SJCRH30 (cell line): Measurements from ENCODE around the gene RC3H2. TPM values are rescaled to one million over a fixed set of nuclear protein-coding genes. Genes with fewer than 3 reads are reported as not detected.
"Not testable (repeated sequence)": the region's sequence is repeated elsewhere in the genome, so short reads cannot be mapped to it uniquely, and the experiment has no call there.

Experiments used
- DNase-seq, 2 experiments: peaks; one replicate each; pipeline ENCODE4 v3.0.0-alpha.2; 2015 to 2020
- H3K27ac ChIP-seq: fragments of 250-450 bp; sonication (Bioruptor Pico); 2 replicates; pipeline ENCODE4 v1.5.1; 2020; ENCODE audit warnings: mild to moderate bottlenecking, moderate library complexity
- H3K27me3 ChIP-seq: fragments of 250-450 bp; sonication (Bioruptor Pico); 2 replicates; pipeline ENCODE4 v1.5.1; 2020; ENCODE audit warnings: mild to moderate bottlenecking, moderate library complexity
- H3K36me3 ChIP-seq: fragments of 250-450 bp; sonication (Bioruptor Pico); 2 replicates; pipeline ENCODE4 v1.5.1; 2020; ENCODE audit warnings: mild to moderate bottlenecking, moderate library complexity
- H3K4me1 ChIP-seq: fragments of 250-450 bp; sonication (Bioruptor Pico); 2 replicates; pipeline ENCODE4 v1.5.1; 2020; ENCODE audit warnings: mild to moderate bottlenecking, moderate library complexity
- H3K4me3 ChIP-seq: fragments of 250-450 bp; sonication (Bioruptor Pico); 2 replicates; pipeline ENCODE4 v1.5.1; 2020; ENCODE audit warnings: mild to moderate bottlenecking, moderate library complexity
- H3K9me3 ChIP-seq: fragments of 250-450 bp; sonication (Bioruptor Pico); replicated peaks from 2 replicates; pipeline ENCODE4 v1.5.1; 2020; ENCODE audit warnings: mild to moderate bottlenecking, moderate library complexity
- total RNA-seq: library from RNA; depleted of rRNA; stranded (reverse); fragments of >200 nt; shearing (Covaris generic); gene quantifications from 2 replicates; pipeline ENCODE4 v1.2.3, GENCODE V29; 2014; rRNA removed

Gene RC3H2
- total RNA-seq, 1 experiment from 2014 or later: 91.0 TPM

- H3K27ac ChIP-seq: no peak overlapping the region
- no peaks in the 10 kb centered on the region for H3K4me1 ChIP-seq
- H3K36me3 ChIP-seq: peaks cover 9% of the 10 kb centered on the region
- H3K4me3 ChIP-seq: no peak overlapping the region
- H3K27me3 ChIP-seq: no peaks in the 10 kb centered on the region
- DNase-seq: no peak
- no peaks in the 10 kb centered on the region for H3K9me3 ChIP-seq
These were observed 92.4 kb downstream of the RC3H2 start for GRCh38 chr9:122812736-122813135.

GRCh38 chr9:122810306-122810946 is 94.7 kb downstream of the RC3H2 start:
- no peaks in the 10 kb centered on the region for H3K9me3 ChIP-seq
- no peak overlapping the region for H3K27ac ChIP-seq
- no peaks in the 10 kb centered on the region for H3K4me1 ChIP-seq
- no peaks in the 10 kb centered on the region for H3K27me3 ChIP-seq
- DNase-seq: peak; percentile 55 to 94
- no peak overlapping the region for H3K4me3 ChIP-seq
- no peaks in the 10 kb centered on the region for H3K36me3 ChIP-seq

- H3K4me1 ChIP-seq, H3K27me3 ChIP-seq, H3K27ac ChIP-seq, H3K9me3 ChIP-seq, H3K4me3 ChIP-seq, DNase-seq, H3K36me3 ChIP-seq: not testable (repeated sequence)
These were observed 95.9 kb downstream of the RC3H2 start for GRCh38 chr9:122809261-122809660.

- no peaks in the 10 kb centered on the region for H3K9me3 ChIP-seq
- no peak overlapping the region for H3K27ac ChIP-seq
- H3K27me3 ChIP-seq: no peaks in the 10 kb centered on the region
- H3K4me3 ChIP-seq: no peak overlapping the region
- no peaks in the 10 kb centered on the region for H3K36me3 ChIP-seq
- H3K4me1 ChIP-seq: no peaks in the 10 kb centered on the region
- DNase-seq: no peak
These were observed 97.0 kb downstream of the RC3H2 start for GRCh38 chr9:122808141-122808540.

- H3K4me3 ChIP-seq: no peak overlapping the region
- H3K4me1 ChIP-seq: no peaks in the 10 kb centered on the region
- no peaks in the 10 kb centered on the region for H3K27me3 ChIP-seq
- no peak overlapping the region for H3K27ac ChIP-seq
- H3K36me3 ChIP-seq: no peaks in the 10 kb centered on the region
- DNase-seq: no peak
- no peaks in the 10 kb centered on the region for H3K9me3 ChIP-seq
These were observed 97.8 kb downstream of the RC3H2 start for GRCh38 chr9:122807271-122807900.

- Histone ChIP-seq H3K4me1 (no peaks in the 10 kb centered on the region), H3K27ac (no peak overlapping the region), H3K36me3 (no peaks in the 10 kb centered on the region), H3K9me3 (no peaks in the 10 kb centered on the region), H3K4me3 (no peak overlapping the region), H3K27me3 (no peaks in the 10 kb centered on the region)
- no peak for DNase-seq
These were observed 98.5 kb downstream of the RC3H2 start for GRCh38 chr9:122806661-122807060.

GRCh38 chr9:122800066-122801060 is 104.8 kb downstream of the RC3H2 start, which contains the start of gene OR1K1:
TSS of gene OR1K1 (plus strand) at chr9:122800123. CDS start at chr9:122800123, 0 bp downstream.
- no peak for DNase-seq
- Histone ChIP-seq H3K27me3 (no peaks in the 10 kb centered on the region), H3K9me3 (no peaks in the 10 kb centered on the region), H3K27ac (no peak within 1 kb of the TSS), H3K4me1 (peaks cover 7% of the 10 kb centered on the region; the same call in 1 of the 2 replicates), H3K4me3 (no peak within 1 kb of the TSS), H3K36me3 (no peaks in the 10 kb centered on the region)

- Histone ChIP-seq H3K4me1 (peaks cover 7% of the 10 kb centered on the region; the same call in 1 of the 2 replicates), H3K36me3 (no peaks in the 10 kb centered on the region), H3K27ac (no peak overlapping the region), H3K9me3 (no peaks in the 10 kb centered on the region), H3K4me3 (no peak overlapping the region), H3K27me3 (no peaks in the 10 kb centered on the region)
- DNase-seq: no peak
These were observed 107.7 kb downstream of the RC3H2 start for GRCh38 chr9:122797316-122798063.

Other genes starting within 250 kb of the RC3H2 start
- not detected in 2 replicates for gene OR1B1, start 247.7 kb downstream of the RC3H2 start, total RNA-seq
- not detected in 2 replicates for gene OR1L1, start 243.6 kb downstream of the RC3H2 start, total RNA-seq
- not detected in 2 replicates for gene OR1L3, start 230.2 kb downstream of the RC3H2 start, total RNA-seq
- not detected in 2 replicates for gene OR1L4, start 181.4 kb downstream of the RC3H2 start, total RNA-seq
- not detected in 2 replicates for gene OR1L6, start 163.1 kb downstream of the RC3H2 start, total RNA-seq
- gene OR5C1, start 116.4 kb downstream of the RC3H2 start, total RNA-seq: not detected in 2 replicates
- not detected in 2 replicates for gene OR1K1, start 105.2 kb downstream of the RC3H2 start, total RNA-seq
- 39.0 and 45.6 TPM in 2 replicates for gene PDCL, start 76.8 kb downstream of the RC3H2 start, total RNA-seq
- gene ZBTB6, start 8.0 kb upstream of the RC3H2 start, total RNA-seq: 26.2 and 27.0 TPM in 2 replicates
- gene ZBTB26, start 26.2 kb upstream of the RC3H2 start, total RNA-seq: 10.0 and 12.4 TPM in 2 replicates
- 52.9 and 57.4 TPM in 2 replicates for gene RABGAP1, start 35.7 kb upstream of the RC3H2 start, total RNA-seq
- 0.68 and 1.7 TPM in 2 replicates for gene GPR21, start 128.3 kb upstream of the RC3H2 start, total RNA-seq